GM12801 (cell line): ENCODE measurements around the gene DROSHA.

Experiments used
- TF ChIP-seq, protein P1 (sequence below): IDR thresholded peaks from one replicate; pipeline ENCODE4 v1.5.1; 2011; ENCODE audit warnings: control low read depth; ENCODE audit not compliant: insufficient read length; ENCODE audit errors: extremely low read depth

DROSHA gene

GRCh38 chr5:31487506-31487905 lies 44.4 kb downstream of the DROSHA start:
- TF ChIP-seq, protein P1, sequence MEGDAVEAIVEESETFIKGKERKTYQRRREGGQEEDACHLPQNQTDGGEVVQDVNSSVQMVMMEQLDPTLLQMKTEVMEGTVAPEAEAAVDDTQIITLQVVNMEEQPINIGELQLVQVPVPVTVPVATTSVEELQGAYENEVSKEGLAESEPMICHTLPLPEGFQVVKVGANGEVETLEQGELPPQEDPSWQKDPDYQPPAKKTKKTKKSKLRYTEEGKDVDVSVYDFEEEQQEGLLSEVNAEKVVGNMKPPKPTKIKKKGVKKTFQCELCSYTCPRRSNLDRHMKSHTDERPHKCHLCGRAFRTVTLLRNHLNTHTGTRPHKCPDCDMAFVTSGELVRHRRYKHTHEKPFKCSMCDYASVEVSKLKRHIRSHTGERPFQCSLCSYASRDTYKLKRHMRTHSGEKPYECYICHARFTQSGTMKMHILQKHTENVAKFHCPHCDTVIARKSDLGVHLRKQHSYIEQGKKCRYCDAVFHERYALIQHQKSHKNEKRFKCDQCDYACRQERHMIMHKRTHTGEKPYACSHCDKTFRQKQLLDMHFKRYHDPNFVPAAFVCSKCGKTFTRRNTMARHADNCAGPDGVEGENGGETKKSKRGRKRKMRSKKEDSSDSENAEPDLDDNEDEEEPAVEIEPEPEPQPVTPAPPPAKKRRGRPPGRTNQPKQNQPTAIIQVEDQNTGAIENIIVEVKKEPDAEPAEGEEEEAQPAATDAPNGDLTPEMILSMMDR, result no peak

GRCh38 chr5:31486441-31486840 lies 45.5 kb downstream of the DROSHA start:
- TF ChIP-seq, protein P1, result no peak

GRCh38 chr5:31485376-31486207 lies 46.3 kb downstream of the DROSHA start:
- TF ChIP-seq, protein P1, result no peak

DNA sequence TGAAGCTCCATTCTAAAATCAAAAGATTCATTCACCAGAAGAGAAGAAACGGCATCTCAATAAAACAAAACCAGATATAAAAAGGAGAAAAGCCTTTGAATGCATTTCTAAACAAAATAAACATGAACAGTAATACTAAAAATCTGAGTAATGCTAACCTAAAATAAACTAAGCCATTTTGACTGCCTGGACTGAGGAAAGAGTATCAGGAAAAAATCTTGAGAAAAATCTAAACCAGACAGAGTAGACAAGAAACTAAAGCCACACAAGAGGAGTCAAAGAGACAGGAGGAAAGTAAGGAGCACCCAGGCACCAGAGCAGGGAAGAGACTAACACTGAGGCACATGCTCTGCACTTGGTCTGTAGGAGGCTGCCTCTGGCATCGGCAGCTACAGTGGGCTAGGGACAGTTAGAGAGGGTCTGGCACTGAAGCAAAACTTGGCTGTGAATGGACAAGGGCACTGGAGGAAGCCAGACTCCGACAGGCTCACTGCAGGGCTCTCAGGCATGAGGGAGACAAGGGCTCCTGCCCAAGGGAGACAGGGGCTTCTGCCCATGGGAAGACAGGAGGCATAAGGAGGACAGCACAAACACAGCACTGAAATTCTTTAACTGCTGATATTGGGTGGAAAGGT lies 50.2 kb downstream of the DROSHA start:
- TF ChIP-seq, protein P1, result no peak

- TF ChIP-seq, protein P1, result no peak
Observed at GRCh38 chr5:31479706-31480105, 52.2 kb downstream of the DROSHA start.

GRCh38 chr5:31478901-31479300 lies 53.0 kb downstream of the DROSHA start:
- TF ChIP-seq, protein P1, result no peak

DNA sequence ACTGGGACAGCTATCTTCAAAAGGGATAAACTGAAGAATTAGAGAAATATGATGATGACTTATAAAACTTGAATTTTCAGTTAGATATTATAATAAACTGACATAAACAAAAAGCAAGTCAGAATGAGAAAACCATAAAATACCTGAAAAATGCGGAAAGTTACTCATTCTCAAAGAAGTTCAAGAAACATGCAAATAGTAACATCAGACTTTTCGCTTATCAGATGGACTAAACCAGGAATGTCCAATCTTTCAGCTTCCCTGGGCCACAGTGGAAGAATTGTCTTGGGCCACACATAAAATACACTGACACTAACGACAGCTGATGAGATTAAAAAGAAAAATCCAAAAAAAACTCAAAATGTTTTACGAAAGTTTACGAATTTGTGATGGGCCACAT lies 53.9 kb downstream of the DROSHA start:
- TF ChIP-seq, protein P1, result no peak
